ENCODE results near the gene AGER. TPM values are rescaled to one million over a fixed set of nuclear protein-coding genes. Genes with fewer than 3 reads are reported as not detected.

AGER gene
- polyA plus RNA-seq, 4 donors, result 3.0 to 12.1 (median 9.2) TPM

- FAIRE-seq (no peak), DNase-seq (no peak)
- 85 to 91% (median 87%) methylated on average over 1 of the region's 1 CpG for WGBS, 3 donors
- Histone ChIP-seq H3K9me3 (ENCODE audit: control insufficient read depth in 2 of 2, insufficient read depth in 1 of 2, low read depth in 1 of 2, low read length in 1 of 2) (no peaks in the 10 kb centered on the region), H3K36me3 (ENCODE audit: control insufficient read depth in 3 of 3, insufficient read depth in 2 of 3, low read depth in 1 of 3, low read length in 3 of 3) (peaks cover 0 to 24% (median 4%) of the 10 kb centered on the region in 3 donors), H3K4me3 (ENCODE audit: low read depth in 1 of 3, low read length in 3 of 3) (no peak overlapping the region), H3K27ac (ENCODE audit: low read depth in 1 of 3, low read length in 2 of 3) (no peak overlapping the region), H3K27me3 (ENCODE audit: control insufficient read depth in 3 of 3, insufficient read depth in 3 of 3, low read length in 3 of 3) (no peaks in the 10 kb centered on the region), H3K4me1 (ENCODE audit: control insufficient read depth in 3 of 3, insufficient read depth in 2 of 3, low read depth in 1 of 3, low read length in 2 of 3) (peaks cover 0 to 35% (median 11%) of the 10 kb centered on the region in 3 donors)
Measured at GRCh38 chr6:32174416-32174815, 9.6 kb downstream of the AGER start.

- H3K9me3 ChIP-seq (ENCODE audit: control insufficient read depth in 2 of 2, insufficient read depth in 1 of 2, low read depth in 1 of 2, low read length in 1 of 2), result no peaks in the 10 kb centered on the region
- 78 to 89% (median 81%) methylated on average over 4 of the region's 4 CpGs for WGBS, 3 donors
- no peak for FAIRE-seq
- peaks cover 0 to 36% (median 4%) of the 10 kb centered on the region in 3 donors for H3K36me3 ChIP-seq (ENCODE audit: control insufficient read depth in 3 of 3, insufficient read depth in 2 of 3, low read depth in 1 of 3, low read length in 3 of 3)
- H3K4me3 ChIP-seq (ENCODE audit: low read depth in 1 of 3, low read length in 3 of 3), result no peak overlapping the region
- no peak overlapping the region for H3K27ac ChIP-seq (ENCODE audit: low read depth in 1 of 3, low read length in 2 of 3)
- H3K27me3 ChIP-seq (ENCODE audit: control insufficient read depth in 3 of 3, insufficient read depth in 3 of 3, low read length in 3 of 3), result no peaks in the 10 kb centered on the region
- no peak for DNase-seq
- H3K4me1 ChIP-seq (ENCODE audit: control insufficient read depth in 3 of 3, insufficient read depth in 2 of 3, low read depth in 1 of 3, low read length in 2 of 3), result peaks cover 0 to 46% (median 7%) of the 10 kb centered on the region in 3 donors
Measured at GRCh38 chr6:32173051-32173727, 10.9 kb downstream of the AGER start.

GRCh38 chr6:32171234-32171633 lies 12.8 kb downstream of the AGER start:
- no peaks in the 10 kb centered on the region for H3K9me3 ChIP-seq (ENCODE audit: control insufficient read depth in 2 of 2, insufficient read depth in 1 of 2, low read depth in 1 of 2, low read length in 1 of 2)
- FAIRE-seq, result no peak
- H3K36me3 ChIP-seq (ENCODE audit: control insufficient read depth in 3 of 3, insufficient read depth in 2 of 3, low read depth in 1 of 3, low read length in 3 of 3), result peaks cover 2 to 55% (median 4%) of the 10 kb centered on the region in 3 donors
- no peaks in the 10 kb centered on the region for H3K27me3 ChIP-seq (ENCODE audit: control insufficient read depth in 3 of 3, insufficient read depth in 3 of 3, low read length in 3 of 3)
- 96 to 98% (median 96%) methylated on average over 6 of the region's 6 CpGs for WGBS, 3 donors
- no peak overlapping the region for H3K4me3 ChIP-seq (ENCODE audit: low read depth in 1 of 3, low read length in 3 of 3)
- H3K4me1 ChIP-seq (ENCODE audit: control insufficient read depth in 3 of 3, insufficient read depth in 2 of 3, low read depth in 1 of 3, low read length in 2 of 3), result peaks cover 0 to 53% (median 2%) of the 10 kb centered on the region in 3 donors
- DNase-seq, result no peak
- H3K27ac ChIP-seq (ENCODE audit: low read depth in 1 of 3, low read length in 2 of 3), result no peak overlapping the region

- H3K9me3 ChIP-seq (ENCODE audit: control insufficient read depth in 2 of 2, insufficient read depth in 1 of 2, low read depth in 1 of 2, low read length in 1 of 2), result no peaks in the 10 kb centered on the region
- H3K4me3 ChIP-seq (ENCODE audit: low read depth in 1 of 3, low read length in 3 of 3), result no peak overlapping the region
- no peak overlapping the region for H3K27ac ChIP-seq (ENCODE audit: low read depth in 1 of 3, low read length in 2 of 3)
- peaks cover 2 to 63% (median 4%) of the 10 kb centered on the region in 3 donors for H3K36me3 ChIP-seq (ENCODE audit: control insufficient read depth in 3 of 3, insufficient read depth in 2 of 3, low read depth in 1 of 3, low read length in 3 of 3)
- 91 to 98% (median 96%) methylated on average over 11 of the region's 11 CpGs for WGBS, 3 donors
- H3K27me3 ChIP-seq (ENCODE audit: control insufficient read depth in 3 of 3, insufficient read depth in 3 of 3, low read length in 3 of 3), result no peaks in the 10 kb centered on the region
- DNase-seq (no peak), FAIRE-seq (no peak)
- H3K4me1 ChIP-seq (ENCODE audit: control insufficient read depth in 3 of 3, insufficient read depth in 2 of 3, low read depth in 1 of 3, low read length in 2 of 3), result peaks cover 0 to 50% (median 0%) of the 10 kb centered on the region in 3 donors
Measured at GRCh38 chr6:32170294-32170693, 13.8 kb downstream of the AGER start.

GRCh38 chr6:32168807-32169591 lies 15.1 kb downstream of the AGER start:
- WGBS, 3 donors, result 83 to 87% (median 87%) methylated on average over 11 of the region's 11 CpGs
- H3K4me3 ChIP-seq (ENCODE audit: low read depth in 1 of 3, low read length in 3 of 3), result no peak overlapping the region
- peaks cover 0 to 44% (median 0%) of the 10 kb centered on the region in 3 donors for H3K4me1 ChIP-seq (ENCODE audit: control insufficient read depth in 3 of 3, insufficient read depth in 2 of 3, low read depth in 1 of 3, low read length in 2 of 3)
- no peaks in the 10 kb centered on the region for H3K27me3 ChIP-seq (ENCODE audit: control insufficient read depth in 3 of 3, insufficient read depth in 3 of 3, low read length in 3 of 3)
- peak overlapping the region in 1 of 3 donors; percentile 74 for H3K27ac ChIP-seq (ENCODE audit: low read depth in 1 of 3, low read length in 2 of 3)
- peaks cover 2 to 73% (median 4%) of the 10 kb centered on the region in 3 donors for H3K36me3 ChIP-seq (ENCODE audit: control insufficient read depth in 3 of 3, insufficient read depth in 2 of 3, low read depth in 1 of 3, low read length in 3 of 3)
- no peak for DNase-seq
- no peak for FAIRE-seq
- H3K9me3 ChIP-seq (ENCODE audit: control insufficient read depth in 2 of 2, insufficient read depth in 1 of 2, low read depth in 1 of 2, low read length in 1 of 2), result no peaks in the 10 kb centered on the region

- no peak for DNase-seq
- Histone ChIP-seq H3K36me3 (ENCODE audit: control insufficient read depth in 3 of 3, insufficient read depth in 2 of 3, low read depth in 1 of 3, low read length in 3 of 3) (peaks cover 2 to 77% (median 4%) of the 10 kb centered on the region in 3 donors), H3K4me1 (ENCODE audit: control insufficient read depth in 3 of 3, insufficient read depth in 2 of 3, low read depth in 1 of 3, low read length in 2 of 3) (peaks cover 0 to 44% (median 0%) of the 10 kb centered on the region in 3 donors), H3K27me3 (ENCODE audit: control insufficient read depth in 3 of 3, insufficient read depth in 3 of 3, low read length in 3 of 3) (no peaks in the 10 kb centered on the region), H3K9me3 (ENCODE audit: control insufficient read depth in 2 of 2, insufficient read depth in 1 of 2, low read depth in 1 of 2, low read length in 1 of 2) (no peaks in the 10 kb centered on the region), H3K4me3 (ENCODE audit: low read depth in 1 of 3, low read length in 3 of 3) (no peak overlapping the region), H3K27ac (ENCODE audit: low read depth in 1 of 3, low read length in 2 of 3) (peak overlapping the region in 2 of 3 donors; percentile 24 to 74)
- no peak for FAIRE-seq
- 51 to 68% (median 59%) methylated on average over 2 of the region's 2 CpGs for WGBS, 3 donors
Measured at GRCh38 chr6:32168350-32168749, 15.7 kb downstream of the AGER start.

- FAIRE-seq (no peak), DNase-seq (peak in 1 of 2 donors; percentile 54)
- H3K4me1 ChIP-seq (ENCODE audit: control insufficient read depth in 3 of 3, insufficient read depth in 2 of 3, low read depth in 1 of 3, low read length in 2 of 3), result peaks cover 0 to 39% (median 0%) of the 10 kb centered on the region in 3 donors
- no peak overlapping the region for H3K4me3 ChIP-seq (ENCODE audit: low read depth in 1 of 3, low read length in 3 of 3)
- peak overlapping the region in 2 of 3 donors; percentile 54 to 74 for H3K27ac ChIP-seq (ENCODE audit: low read depth in 1 of 3, low read length in 2 of 3)
- no peaks in the 10 kb centered on the region for H3K27me3 ChIP-seq (ENCODE audit: control insufficient read depth in 3 of 3, insufficient read depth in 3 of 3, low read length in 3 of 3)
- peaks cover 2 to 83% (median 4%) of the 10 kb centered on the region in 3 donors for H3K36me3 ChIP-seq (ENCODE audit: control insufficient read depth in 3 of 3, insufficient read depth in 2 of 3, low read depth in 1 of 3, low read length in 3 of 3)
- no peaks in the 10 kb centered on the region for H3K9me3 ChIP-seq (ENCODE audit: control insufficient read depth in 2 of 2, insufficient read depth in 1 of 2, low read depth in 1 of 2, low read length in 1 of 2)
- 21 to 49% (median 36%) methylated on average over 6 of the region's 6 CpGs for WGBS, 3 donors
Measured at GRCh38 chr6:32167761-32168262, 16.2 kb downstream of the AGER start.

- Histone ChIP-seq H3K27me3 (ENCODE audit: control insufficient read depth in 3 of 3, insufficient read depth in 3 of 3, low read length in 3 of 3) (no peaks in the 10 kb centered on the region), H3K4me3 (ENCODE audit: low read depth in 1 of 3, low read length in 3 of 3) (no peak overlapping the region), H3K27ac (ENCODE audit: low read depth in 1 of 3, low read length in 2 of 3) (peak overlapping the region in 2 of 3 donors; percentile 0 to 74), H3K4me1 (ENCODE audit: control insufficient read depth in 3 of 3, insufficient read depth in 2 of 3, low read depth in 1 of 3, low read length in 2 of 3) (peaks cover 0 to 38% (median 0%) of the 10 kb centered on the region in 3 donors), H3K9me3 (ENCODE audit: control insufficient read depth in 2 of 2, insufficient read depth in 1 of 2, low read depth in 1 of 2, low read length in 1 of 2) (no peaks in the 10 kb centered on the region), H3K36me3 (ENCODE audit: control insufficient read depth in 3 of 3, insufficient read depth in 2 of 3, low read depth in 1 of 3, low read length in 3 of 3) (peaks cover 2 to 88% (median 4%) of the 10 kb centered on the region in 3 donors)
- 76 to 88% (median 77%) methylated on average over 29 to 32 of the region's 32 CpGs for WGBS, 3 donors
- FAIRE-seq (no peak), DNase-seq (no peak)
Measured at GRCh38 chr6:32167154-32167760, 16.8 kb downstream of the AGER start.

All from small intestine (tissue), 7 donors.